Raji (cell line): Measurements from ENCODE around the gene NUDCD3.

Experiments
- POLR2A ChIP-seq: IDR thresholded peaks from 2 replicates; pipeline ENCODE4 v1.6.1; 2011; ENCODE audit warnings: low read depth, low read length, control low read depth; ENCODE audit not compliant: insufficient read depth

The NUDCD3 gene

DNA sequence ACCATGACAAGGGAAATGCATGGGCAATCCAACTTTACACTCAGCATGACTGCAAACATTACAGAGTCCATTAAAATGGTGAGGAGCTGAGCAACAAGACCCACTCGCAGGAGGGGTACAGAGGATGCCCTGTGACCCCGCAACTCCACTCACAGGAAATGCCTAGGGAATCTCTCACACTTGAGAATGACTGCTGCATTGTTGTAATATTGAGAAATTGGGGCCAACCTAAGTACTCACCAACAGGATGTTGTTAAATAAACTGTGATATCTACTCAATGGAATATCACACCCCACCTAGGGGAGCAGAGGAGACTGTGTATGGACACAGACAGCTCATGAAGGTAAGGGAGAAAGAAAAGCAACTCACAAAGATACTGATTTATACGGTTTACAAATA is 111.7 kb downstream of the NUDCD3 start:
- no peak for TF ChIP-seq POLR2A

DNA sequence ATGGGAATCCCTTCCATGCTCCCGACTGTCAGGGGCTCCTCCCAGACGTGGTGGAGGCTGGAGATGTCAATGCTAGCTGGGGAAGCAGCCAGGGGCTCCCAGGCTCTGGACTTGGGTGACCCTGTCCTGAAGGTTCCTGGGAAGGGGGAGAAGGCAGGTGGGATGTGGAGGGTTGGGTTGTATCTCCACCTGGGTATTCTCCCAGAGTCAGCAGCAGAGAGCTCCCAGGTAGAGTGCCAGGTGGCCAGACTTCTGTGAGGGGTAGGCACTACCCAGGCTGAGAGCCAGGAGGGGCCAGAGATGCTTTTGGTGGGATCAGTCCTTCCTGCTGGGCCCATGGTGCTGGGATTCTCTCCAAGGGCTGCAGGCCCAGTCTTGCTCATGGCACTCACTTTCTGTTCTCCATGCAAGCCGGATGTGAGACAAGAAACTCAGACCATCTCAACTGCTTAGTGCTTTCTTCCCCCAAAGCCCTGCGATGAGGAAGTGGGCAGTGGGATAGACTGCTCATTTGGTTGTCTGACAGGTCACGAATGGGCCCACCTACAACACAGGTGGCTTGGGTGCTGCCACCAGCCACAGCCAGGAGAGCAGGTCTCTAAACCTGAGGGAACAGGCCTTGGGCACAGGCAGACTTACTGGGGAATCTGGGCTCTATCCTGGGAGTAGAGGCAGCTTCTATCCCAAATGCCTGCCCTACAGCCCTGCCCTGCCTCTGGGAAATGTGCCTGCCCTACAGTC is 112.6 kb downstream of the NUDCD3 start:
- no peak for TF ChIP-seq POLR2A

DNA sequence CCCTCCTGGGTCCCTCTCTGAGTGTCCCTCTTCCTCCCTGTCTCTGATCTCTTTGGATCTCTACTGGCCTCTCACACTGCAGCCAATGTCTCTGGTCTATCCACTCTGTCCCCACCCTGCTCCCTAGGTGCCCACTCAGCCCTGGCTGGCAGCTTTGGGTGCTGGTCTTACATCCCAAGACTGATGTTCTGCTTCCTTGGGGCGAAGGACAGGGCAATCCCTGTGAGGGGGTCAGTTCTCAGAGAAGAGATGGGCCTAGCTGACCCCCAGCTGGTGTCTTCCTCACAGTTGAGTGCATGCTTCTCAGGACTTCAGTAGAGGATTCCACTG is 113.4 kb downstream of the NUDCD3 start:
- no peak for TF ChIP-seq POLR2A

DNA sequence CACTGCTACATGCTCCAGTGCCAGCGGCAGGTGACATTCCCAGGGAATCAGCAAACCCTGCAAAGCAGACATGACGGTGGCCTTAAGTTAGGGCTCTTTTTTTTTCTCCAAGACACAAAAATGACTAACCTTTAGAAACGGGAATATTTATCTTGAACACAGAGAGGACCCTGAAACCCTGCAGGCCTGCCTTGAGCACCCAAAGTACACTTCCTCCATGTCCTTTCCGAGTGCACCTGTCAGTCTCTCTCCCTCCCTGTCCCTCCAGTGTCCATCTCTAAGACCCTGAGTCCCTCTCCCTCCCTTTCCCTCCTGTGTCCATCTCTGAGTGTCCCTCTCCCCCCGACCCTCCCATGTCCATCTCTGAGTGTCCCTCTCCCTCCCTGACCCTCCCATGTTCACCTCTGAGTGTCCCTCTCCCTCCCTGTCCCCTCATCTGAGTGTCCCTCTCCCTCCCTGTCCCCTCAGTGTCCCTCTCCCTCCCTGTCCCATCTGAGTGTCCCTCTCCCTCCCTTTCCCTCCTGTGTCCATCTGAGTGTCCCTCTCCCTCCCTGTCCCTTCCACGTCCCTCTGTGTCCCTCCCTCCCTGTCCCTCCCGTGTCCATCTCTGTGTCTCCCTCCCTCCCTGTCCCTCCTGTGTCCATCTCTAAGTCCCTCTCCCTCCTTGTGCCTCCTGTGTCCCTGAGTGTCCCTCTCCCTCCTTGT is 113.9 kb downstream of the NUDCD3 start:
- TF ChIP-seq POLR2A: no peak

DNA sequence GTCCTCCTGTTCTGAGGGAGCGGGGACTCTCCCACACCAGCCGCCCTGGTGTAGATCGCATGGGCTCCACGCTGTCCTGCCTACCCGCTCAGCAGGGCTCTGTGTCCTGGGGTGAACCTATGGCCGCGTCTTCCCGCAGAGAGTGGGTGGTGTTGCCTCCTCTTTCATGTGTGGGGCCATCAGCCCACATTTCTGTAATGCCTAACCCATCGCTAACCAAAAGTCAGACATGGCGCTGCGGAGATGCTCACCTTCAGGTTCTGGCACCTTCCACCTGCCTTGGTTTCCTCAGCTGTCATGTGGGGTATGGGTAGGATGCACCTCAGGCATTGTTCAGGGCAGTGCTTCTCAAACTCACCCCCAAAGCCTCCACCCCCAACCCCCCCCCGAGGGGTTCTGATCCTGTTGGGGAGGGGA is 114.5 kb downstream of the NUDCD3 start:
- TF ChIP-seq POLR2A: no peak

DNA sequence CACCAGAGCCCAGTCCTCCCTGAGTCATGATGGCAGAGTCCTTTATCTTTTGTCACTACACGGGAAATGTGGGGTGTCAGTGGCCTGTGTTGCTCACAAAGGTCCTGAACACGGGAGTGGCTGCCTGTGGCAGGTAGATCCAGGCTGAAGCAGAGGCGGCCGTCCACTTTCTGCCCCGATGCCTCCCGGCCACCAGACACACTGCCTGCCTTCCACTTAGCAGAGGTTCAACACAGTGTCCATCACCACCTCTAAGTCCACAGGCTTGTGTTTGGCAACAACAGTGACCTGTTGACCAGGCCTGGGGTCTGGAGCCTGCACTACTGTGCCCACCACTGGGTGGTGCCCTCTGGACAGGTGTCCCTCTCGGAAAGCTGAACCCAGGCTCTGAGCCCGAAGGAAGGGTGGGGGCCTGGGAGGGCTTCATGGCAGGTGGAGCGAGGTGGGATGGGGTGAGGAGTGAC is 115.2 kb downstream of the NUDCD3 start:
- TF ChIP-seq POLR2A: no peak

DNA sequence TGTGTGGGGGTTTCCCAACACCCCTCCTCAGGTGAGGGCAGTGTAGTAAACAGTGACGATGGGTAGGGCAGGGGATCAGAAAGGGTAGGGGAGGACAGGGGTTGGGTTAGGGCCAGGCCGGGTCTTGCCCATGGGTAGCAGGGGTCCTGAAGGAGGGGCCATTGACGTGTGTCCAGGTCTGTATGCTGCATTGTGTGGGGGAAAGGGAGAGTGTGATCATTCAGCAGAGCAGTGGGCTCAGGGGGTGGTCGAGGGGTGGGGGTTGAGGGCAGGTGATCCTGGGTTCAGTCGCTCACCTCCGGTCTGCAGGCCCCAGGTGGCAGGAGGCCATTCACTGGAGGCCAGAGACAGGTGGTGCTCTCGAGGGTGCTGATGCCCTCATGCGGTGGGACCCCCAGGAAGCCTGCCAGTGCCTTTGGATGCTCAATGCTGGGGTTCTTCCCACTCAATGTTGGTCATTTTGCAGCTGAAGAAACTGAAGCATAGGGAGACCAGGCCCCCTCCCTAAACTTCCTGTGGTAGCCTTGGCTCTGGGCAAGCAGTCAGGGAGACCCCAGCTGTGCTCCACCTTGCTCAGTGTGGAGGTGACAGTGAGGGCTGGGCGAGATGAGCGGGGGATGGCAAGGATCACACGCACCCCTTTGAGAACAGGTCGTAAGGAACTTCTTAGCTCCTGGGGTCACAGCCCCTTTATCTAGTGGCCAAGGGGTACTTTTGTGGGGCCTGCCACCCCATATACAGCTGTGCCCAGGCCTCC is 116.3 kb downstream of the NUDCD3 start:
- no peak for TF ChIP-seq POLR2A

DNA sequence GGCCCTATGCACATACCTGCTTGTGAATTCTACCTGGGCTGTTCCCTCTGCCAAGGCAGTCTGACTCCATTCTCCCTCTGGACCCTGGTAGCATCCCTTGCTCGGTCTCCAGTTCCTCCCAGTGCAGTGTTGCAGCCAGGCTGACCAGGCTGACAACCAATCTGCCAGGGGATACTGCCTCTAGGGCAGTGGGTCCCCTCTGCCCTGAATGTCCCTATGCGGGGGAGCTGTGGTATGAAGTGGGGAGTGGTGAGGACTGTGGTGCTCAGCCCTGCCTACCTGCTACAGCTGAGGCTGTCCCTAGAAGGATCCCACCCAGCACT is 117.1 kb downstream of the NUDCD3 start:
- TF ChIP-seq POLR2A: no peak

DNA sequence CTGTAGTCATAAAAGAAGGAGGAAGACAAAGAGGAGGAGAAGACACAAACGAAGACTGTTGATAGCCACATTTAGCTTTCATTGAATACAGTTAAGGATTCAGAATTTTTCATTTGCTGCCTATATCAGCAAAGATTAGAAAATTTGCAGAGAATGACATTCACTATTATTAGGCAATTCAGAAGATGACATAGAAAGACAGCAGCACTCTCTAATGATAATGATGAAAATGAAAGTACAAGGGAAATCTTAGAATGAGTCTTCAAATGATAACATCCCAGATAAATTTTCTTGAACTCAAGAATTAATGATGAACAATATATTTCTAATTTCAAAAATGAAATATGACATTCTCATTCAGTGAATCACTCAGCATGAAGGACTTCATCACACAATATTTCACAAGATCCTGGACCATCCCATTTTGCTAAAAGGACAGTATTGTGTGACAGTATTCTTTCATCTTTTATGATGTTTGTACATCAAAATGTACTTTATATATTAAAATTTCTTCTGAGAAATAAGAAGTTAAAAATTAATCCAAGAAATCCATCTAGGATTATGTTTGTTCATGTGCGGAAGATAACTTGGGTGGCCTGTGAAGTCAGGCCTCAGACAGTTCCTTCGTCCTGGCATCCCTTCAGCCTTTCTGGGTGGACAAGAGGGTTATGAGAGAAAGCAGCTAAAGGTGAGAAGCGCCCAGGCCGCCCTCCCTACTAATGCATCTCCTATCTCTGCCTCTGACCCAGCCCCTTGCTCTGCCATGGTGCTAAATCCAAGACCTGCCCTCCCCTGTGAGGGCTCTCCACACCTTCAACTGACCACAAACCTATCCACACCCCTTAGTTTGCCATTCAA is 117.7 kb downstream of the NUDCD3 start:
- no peak for TF ChIP-seq POLR2A

DNA sequence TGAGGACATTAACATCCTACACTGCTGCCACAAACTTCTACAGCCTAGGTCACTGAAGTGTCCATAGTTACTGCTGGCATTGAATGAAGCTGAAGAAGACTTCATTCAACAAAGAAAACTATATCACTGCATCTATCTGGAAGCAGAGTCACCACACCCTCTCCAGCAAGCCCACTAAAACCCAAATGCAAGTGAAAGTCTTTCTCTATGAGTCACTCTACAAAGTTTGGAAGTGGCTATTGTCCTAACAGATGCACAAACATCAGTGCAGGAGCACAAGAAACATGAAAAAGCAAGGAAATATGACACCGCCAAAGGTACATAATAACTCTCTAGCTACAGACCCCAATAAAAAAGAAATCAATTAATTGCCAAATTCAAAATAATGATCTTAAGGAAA is 121.6 kb downstream of the NUDCD3 start:
- no peak for TF ChIP-seq POLR2A

DNA sequence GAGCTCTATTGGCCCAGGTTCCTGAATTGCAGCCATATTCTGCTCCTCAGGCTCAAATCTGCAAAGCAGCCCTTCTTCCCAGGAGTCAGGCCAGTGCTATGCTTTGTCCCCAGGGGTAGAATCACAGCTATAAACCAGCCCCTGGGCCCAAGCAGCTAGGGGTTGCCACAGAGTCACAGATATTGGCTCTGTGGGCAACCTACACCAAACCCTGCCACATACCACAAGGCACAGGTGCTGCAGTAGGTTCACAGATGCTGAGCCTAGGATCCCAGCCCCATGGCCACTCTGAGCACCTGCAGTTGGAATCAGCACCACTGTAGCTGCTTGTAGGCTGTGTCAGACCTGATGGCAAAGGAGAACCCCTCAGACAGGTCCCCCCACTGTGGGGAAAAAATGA is 122.0 kb downstream of the NUDCD3 start:
- TF ChIP-seq POLR2A: no peak

DNA sequence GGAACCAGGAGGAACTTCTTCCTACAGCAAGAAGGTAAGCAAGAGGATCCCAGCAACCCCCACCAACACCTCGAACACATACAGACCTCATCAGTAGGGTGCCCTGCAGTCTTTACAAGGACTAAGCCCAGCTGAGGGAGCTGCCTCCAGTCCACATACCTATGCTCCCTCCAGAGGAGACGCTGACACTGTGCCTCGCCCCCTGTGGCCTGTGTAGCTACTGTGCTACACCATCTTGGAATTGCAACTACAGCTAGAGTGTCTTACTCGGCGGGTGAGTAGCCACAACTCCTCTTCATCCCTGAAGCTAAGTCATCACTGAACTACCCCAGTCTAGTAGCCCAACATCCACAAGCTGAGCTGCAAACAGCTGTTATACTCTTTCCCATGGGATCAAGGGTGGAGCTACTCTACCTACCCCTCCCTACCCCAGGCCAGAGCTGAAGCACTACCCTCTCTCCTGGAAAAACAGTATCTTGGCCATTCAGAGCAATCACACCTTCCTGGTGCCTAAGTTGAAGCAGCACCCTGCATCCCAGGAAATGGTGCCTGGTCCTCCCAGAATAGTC is 122.9 kb downstream of the NUDCD3 start:
- TF ChIP-seq POLR2A: no peak

DNA sequence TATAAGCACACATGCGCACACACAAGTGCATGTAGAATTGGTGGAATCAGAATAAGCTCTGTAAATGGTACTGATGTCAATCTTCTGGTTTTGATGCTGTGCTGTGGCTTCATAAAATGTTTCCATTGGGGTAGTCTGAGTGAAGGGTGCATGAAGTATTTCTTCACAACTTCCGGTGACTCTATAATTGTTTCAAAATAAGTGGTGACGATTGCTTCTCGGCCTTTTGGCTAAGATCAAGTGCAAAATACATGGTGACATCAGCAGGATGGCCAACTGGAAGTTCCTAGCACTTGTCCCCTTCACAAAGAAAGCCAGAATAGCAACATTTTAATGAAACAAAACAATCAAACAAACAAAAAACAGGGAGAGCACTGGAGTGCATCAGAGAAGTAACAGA is 123.5 kb downstream of the NUDCD3 start:
- TF ChIP-seq POLR2A: no peak

DNA sequence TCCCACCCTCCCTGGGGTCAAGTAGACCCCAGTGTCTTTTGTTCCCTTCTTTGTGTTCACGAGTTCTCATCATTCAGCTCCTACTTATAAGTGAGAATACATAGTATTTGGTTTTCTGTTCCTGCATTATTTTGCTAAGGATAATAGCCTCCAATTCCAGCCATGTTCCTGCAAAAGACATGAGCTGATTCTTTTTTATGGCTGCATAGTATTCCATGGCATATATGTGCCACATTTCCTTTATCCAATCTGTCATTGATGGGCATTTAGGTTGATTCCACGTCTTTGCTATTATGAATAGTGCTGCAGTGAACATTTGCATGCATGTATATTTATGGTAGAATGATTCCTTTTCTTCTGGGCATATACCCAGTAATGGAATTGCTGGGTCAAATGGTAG is 136.8 kb downstream of the NUDCD3 start:
- no peak for TF ChIP-seq POLR2A
